Measurements from ENCODE around the gene LMOD1. TPM values are rescaled to one million over a fixed set of nuclear protein-coding genes. Genes with fewer than 3 reads are reported as not detected.
"Not testable (repeated sequence)": the region's sequence is repeated elsewhere in the genome, so short reads cannot be mapped to it uniquely, and the experiment has no call there.

Gene LMOD1
- total RNA-seq (2014; rRNA removed; shearing (Covaris generic)): not detected in 2 replicates
- polyA plus RNA-seq (2015; cell fraction: cytosol; rRNA removed): not detected in 2 replicates
- polyA plus RNA-seq (2015; cell fraction: nucleus; rRNA removed): not detected in 2 replicates

DNA sequence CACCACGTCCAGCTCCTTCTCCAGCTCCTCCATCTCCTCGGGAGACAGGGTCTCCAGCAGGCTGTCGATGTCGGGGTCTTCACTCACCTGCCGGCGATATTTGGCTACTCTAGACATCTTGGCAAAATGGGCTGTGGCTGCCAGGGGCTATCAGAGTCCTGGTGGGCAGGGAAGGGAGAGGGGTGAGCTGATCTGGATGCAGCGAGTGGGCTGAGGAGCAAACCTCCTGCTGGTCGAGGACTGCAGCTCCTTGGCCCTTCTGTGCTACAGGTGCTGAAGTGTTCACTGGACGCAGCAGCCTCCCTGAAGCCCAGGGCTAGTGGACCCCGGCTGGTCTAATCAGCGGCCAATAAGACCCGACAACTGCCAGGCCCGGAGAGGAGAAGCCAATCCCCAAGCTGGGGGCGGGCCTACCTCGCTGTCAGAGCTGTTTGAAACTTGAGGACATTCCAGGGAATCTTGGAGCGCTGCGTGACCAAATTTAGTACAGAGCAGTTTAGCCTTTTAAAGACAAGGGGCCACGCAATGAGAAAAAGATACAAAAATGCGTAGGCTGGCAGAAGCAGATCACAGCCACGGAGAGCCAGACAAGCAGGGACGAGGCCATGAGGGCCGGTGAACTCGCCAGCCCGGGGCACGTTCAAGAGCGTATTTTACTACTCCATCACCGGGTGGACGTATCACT is at the start of gene LMOD1:
Gene LMOD1 (minus strand): TSS at position 325 of the 685 bp plus-strand sequence. CDS start 208 bp downstream, at position 117.
- in situ Hi-C loops (cut with HindIII; ENCODE audit: low pct_unique_long_range_greater_than_20kb, low sequenced_read_pairs): no loop called here
- DNase-seq (ENCODE audit: low read depth, low spot score): no peak

DNA sequence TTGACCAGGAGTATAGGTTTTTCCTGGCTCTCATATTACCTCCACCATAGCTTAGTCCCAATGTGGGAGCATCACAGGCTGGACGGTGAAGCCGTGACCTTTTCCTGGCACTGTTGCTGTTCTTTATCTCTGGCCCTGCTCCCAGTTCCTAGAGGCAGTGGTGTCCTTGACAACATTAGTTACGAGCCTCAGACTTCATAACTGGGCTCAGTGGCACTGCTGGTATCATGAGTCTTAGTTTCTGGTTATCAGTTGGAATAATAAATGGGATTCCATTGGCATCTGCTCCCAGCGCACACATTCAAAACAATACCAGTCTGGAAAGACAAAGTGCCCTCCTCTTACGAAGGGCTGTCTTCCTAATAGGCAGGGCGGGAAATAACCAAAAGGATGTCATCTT is 44.1 kb upstream of the LMOD1 start:
- no peak for DNase-seq (ENCODE audit: low read depth, low spot score)
- in situ Hi-C loops (cut with HindIII; ENCODE audit: low pct_unique_long_range_greater_than_20kb, low sequenced_read_pairs): no loop called here

DNA sequence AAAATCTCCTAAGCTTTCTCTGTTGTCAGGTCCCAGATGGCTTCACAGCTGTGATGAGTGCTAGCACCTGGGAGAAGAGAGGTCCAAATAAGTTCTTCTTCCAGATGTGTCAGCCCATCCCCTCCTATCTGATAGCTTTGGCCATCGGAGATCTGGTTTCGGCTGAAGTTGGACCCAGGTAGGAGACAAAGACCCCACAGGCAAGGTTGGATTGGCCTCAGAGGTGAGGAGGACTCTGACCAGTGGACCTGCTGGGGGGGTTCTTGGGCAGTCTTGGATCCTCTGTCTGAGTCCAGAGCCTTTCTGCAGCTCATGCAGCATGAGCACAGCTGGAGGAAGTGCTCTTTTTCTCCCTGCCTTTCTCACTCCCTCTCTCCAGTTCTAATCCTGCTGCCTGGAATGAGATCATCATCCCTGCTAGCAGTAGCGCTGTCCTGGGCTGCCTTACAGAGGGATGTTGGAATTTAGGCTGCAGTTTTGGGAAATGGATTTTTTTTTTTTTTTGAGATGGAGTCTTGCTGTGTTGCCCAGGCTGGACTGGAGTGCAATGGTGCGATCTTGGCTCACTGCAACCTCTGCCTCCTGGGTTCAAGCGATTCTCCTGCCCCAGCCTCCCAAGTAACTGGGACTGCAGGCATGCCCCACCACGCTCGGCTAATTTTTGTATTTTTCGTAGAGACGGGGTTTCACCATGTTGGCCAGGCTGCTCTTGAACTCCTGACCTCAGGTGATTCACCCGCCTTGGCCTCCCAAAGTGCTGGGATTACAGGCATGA is 43.2 kb upstream of the LMOD1 start:
- DNase-seq (ENCODE audit: low read depth, low spot score): no peak
- in situ Hi-C loops (cut with HindIII; ENCODE audit: low pct_unique_long_range_greater_than_20kb, low sequenced_read_pairs): no loop called here

DNA sequence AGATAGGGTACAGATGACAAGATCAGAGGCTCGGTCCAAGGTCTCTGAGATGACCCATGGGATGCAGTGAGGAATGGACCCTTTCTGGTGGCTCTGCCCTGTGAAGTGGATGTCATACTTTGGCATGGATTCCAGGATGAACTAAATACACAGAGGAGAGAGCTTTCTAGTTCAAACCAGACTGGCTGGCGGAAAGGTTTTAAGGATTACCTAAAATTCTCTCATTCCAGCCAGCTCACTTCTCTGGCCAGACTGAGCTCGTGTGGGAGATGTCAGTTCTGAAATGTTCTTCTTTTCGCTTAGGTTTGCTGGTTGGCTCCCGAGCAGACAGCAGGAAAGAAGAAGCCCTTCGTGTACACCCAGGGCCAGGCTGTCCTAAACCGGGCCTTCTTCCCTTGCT is 42.3 kb upstream of the LMOD1 start:
- in situ Hi-C loops (cut with HindIII; ENCODE audit: low pct_unique_long_range_greater_than_20kb, low sequenced_read_pairs): no loop called here
- no peak for DNase-seq (ENCODE audit: low read depth, low spot score)

DNA sequence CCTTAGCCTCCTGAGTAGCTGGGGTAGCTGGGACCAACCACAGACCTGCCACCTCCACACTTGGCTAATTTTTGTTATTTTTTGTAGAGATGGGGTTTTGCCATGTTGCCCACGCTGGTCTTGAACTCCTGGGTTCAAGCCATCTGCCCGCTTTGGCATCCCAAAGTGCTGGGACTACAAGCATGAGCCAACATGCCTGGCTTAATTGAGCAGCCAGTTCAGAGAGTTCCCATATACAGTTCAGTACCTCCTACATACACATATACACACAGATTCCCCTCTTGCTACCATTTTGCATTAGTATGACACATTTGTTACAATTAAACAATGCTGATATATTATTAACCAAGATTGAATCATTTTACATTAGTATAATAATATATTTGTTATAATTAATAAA is 39.0 kb upstream of the LMOD1 start:
- in situ Hi-C loops (cut with HindIII; ENCODE audit: low pct_unique_long_range_greater_than_20kb, low sequenced_read_pairs): no loop called here
- DNase-seq (ENCODE audit: low read depth, low spot score): no peak

DNA sequence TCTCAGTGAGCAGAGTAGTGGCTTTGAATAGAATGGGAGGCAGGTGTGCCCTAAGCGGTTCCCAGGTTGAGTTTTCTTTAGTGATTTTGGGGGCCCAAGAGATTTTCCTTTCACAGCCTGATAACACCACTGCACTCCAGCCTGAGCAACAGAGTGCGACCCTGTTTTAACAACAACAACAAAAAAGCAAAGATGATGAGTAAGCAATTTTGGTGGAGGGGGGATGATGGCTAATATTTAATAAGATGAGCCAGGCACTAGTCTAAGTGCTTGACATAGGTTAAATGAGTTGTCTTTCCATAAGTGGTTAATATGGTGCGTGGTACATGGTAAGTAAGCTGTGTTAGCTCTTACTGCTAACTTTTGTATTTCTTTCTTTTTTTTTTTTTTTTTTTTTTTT is 38.1 kb upstream of the LMOD1 start:
- in situ Hi-C loops (cut with HindIII; ENCODE audit: low pct_unique_long_range_greater_than_20kb, low sequenced_read_pairs): no loop called here
- DNase-seq (ENCODE audit: low read depth, low spot score): no peak

DNA sequence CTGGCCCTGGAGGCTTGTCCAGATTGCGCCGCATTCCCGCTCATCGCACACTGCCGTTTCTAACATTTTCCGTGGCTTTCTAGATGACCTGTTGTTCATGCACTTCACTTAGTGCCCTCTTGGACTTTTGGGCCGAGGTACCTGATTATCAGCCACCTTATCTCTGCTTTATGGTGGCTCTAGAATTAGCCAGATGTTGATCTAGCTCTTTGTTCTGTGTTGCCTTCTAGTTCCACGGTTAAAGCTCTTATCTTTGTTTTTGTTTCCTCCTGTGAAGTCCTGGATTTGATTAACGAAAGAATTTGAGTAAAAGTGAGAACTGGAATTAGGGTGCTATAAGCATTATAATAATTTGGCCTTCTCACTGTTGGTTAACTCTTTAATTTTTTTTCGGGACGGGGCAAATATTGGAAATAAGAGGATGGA is 37.0 kb upstream of the LMOD1 start:
- no peak for DNase-seq (ENCODE audit: low read depth, low spot score)
- in situ Hi-C loops (cut with HindIII; ENCODE audit: low pct_unique_long_range_greater_than_20kb, low sequenced_read_pairs): no loop called here

DNA sequence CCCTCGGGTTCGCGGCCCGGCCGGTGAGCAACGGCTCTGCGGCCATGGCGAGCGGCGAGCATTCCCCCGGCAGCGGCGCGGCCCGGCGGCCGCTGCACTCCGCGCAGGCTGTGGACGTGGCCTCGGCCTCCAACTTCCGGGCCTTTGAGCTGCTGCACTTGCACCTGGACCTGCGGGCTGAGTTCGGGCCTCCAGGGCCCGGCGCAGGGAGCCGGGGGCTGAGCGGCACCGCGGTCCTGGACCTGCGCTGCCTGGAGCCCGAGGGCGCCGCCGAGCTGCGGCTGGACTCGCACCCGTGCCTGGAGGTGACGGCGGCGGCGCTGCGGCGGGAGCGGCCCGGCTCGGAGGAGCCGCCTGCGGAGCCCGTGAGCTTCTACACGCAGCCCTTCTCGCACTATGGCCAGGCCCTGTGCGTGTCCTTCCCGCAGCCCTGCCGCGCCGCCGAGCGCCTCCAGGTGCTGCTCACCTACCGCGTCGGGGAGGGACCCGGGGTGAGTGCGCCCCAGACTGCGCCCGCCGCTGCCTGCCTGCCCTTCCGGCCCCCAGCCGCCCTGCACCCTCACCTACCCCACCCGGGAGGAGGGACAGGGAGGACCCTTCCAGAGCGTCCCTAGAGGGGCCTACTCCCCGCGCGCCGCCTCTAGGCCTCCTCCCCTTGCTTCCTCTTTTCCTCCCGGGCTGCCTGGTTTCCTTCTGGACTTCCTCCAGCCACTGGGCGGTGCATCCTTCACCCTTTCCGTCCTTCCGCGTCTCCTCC is 36.5 kb upstream of the LMOD1 start, which contains the start of gene RNPEP:
Gene RNPEP (plus strand): TSS at position 26 of the 757 bp plus-strand sequence. CDS start 19 bp downstream, at position 45.
- in situ Hi-C loops (cut with HindIII; ENCODE audit: low pct_unique_long_range_greater_than_20kb, low sequenced_read_pairs): no loop called here
- DNase-seq (ENCODE audit: low read depth, low spot score): peak; percentile 74

DNA sequence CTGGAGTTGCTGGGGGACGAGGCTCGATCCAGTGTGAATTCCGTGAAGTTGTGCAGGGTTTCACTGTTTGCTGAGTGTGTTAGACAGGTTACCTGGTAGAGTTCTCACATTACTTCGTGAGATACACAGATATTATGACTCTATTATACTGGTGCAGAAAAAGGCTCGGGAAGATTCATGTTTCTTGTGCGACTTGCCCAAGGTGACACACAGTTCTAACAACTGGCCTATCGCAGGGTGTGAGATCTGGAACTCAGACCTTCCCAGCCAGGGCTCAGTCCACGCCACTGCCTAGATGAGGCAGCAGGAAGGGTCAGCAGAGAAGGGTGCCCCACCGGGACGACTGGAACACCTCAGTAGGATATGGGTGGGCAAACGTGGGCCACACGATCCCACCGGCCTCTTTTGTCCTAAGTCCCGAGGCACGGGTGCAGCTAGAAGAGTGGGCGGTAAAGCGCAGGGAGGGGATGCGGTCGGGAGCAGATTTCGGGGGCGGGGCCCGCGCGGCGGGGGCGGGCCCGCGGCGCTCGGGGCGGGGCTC is 35.8 kb upstream of the LMOD1 start:
- in situ Hi-C loops (cut with HindIII; ENCODE audit: low pct_unique_long_range_greater_than_20kb, low sequenced_read_pairs): no loop called here
- peak; percentile 54 for DNase-seq (ENCODE audit: low read depth, low spot score)

DNA sequence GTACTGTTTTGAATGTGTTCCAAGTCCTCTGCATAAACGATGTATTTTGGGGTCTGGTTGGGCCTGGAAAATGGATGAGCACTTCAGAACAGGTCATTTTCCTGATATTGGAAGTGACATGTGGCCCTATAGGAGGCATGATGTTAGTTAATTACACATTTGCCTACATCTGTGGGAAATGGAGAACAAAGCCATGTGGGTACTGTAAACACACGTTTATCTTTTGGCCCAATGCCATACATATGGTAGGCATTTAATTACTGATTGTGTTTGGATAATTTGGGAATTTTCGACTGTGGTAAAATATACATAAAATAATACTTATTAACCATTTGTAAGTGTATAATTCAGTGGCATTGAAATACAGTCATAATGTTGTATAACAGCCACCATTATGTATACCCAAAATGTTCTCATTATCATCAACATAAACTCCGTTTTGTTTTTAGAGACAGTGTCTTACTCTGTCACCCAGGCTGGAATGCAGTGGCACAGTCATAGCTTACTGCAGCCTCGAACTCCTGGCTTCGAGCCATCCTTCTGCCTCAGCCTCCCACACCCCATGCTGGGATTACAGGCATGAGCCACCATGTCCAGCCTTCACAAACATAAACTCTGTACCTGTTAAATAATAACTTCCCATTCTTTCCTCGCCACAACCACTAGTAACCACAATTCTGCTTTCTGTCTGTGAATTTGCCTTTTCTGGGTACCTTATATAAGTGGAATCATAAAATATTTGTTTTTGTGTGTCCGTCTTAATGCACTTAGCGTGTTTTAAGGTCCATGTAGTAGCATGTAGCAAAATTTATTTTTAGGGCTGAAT is 24.2 kb upstream of the LMOD1 start:
- in situ Hi-C loops (cut with HindIII; ENCODE audit: low pct_unique_long_range_greater_than_20kb, low sequenced_read_pairs): no loop called here
- DNase-seq (ENCODE audit: low read depth, low spot score): no peak

DNA sequence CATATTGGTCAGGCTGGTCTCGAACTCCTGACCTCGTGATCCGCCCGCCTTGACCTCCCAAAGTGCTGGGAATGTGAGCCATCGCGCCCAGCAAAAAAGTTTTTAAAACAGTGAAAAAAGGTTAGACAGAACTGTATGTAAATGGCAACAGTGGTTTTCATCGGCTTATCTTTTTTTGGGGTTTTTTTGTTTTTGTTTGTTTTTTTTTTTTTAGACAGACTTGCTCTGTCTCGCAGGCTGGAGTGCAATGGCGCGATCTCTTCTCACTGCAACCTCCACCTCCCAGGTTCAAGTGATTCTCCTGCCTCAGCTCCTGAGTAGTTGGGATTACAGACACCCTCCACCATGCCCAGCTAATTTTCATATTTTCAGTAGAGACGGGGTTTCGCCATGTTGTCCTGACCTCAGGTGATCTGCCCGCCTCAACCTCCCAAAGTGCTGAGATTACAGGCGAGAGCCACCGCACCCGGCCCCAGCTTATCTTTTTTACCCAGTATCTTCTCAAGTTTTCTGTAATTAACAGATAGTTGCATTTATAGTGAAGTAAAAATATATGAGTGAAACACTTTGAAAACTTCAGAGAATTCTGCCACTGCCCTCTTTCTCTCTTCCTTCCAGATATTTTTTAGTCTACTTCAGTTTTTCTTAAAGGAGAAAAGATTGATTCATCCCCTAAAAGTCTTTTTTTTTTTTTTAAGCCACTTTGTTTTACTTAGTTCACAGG is 22.0 kb upstream of the LMOD1 start:
- DNase-seq (ENCODE audit: low read depth, low spot score): no peak
- in situ Hi-C loops (cut with HindIII; ENCODE audit: low pct_unique_long_range_greater_than_20kb, low sequenced_read_pairs): no loop called here

DNA sequence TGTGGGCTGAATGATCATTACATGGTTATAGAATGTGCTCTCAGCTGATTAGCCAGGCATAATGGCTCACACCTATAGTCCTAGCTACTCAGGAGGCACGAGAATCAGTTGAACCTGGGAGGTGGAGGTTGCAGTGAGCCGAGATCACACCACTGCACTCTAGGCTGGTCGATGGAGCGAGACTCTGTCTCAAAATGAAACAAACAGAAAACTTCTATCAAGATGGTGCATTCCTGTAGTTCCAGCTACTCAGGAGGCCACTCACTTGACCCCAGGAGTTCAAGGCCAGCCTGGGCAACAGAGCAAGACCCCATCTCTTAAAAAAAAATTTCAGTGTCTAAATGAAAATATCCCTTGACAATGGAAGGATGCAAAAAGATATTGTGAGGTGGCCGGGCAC is 19.8 kb upstream of the LMOD1 start:
- in situ Hi-C loops (cut with HindIII; ENCODE audit: low pct_unique_long_range_greater_than_20kb, low sequenced_read_pairs): no loop called here
- DNase-seq (ENCODE audit: low read depth, low spot score): no peak

DNA sequence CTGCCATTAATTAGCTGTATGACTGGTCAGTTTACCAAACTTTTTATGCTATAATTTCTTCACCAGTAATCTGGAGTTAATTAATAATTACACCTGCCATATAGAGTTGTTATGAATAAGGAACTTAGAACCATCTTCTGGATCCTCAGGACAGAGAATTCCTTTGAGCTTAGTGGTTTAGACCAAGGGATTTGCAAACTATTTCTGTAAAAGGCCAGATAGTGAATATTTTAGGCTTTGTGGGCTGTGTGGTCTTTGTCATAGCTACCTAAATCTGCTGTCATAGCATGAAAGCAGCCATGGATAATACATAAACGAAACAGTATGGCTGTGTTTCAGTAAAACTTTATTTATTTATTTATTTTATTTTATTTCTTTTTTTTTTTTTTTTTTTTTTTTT is 17.9 kb upstream of the LMOD1 start:
- no peak for DNase-seq (ENCODE audit: low read depth, low spot score)

DNA sequence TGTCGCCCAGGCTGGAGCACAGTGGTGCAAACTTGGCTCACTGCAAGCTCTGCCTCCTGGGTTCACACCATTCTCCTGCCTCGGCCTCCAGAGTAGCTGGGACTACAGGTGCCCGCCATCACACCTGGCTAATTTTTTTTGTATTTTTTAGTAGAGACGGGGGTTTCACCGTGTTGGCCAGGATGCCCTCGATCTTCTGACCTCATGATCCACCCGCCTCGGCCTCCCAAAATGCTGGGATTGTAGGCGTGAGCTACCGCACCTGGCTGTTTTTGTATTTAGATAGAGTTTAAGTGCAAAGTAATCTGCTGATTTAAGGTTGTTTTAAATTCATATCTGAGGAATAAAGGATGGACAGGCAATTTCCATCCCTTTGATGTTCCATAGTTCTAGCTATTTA is 16.0 kb upstream of the LMOD1 start:
- DNase-seq (ENCODE audit: low read depth, low spot score); in situ Hi-C loops (cut with HindIII; ENCODE audit: low pct_unique_long_range_greater_than_20kb, low sequenced_read_pairs): not testable (repeated sequence)

More for the DNA sequence above, 17.9 kb upstream of the LMOD1 start:
- in situ Hi-C loops (cut with HindIII; ENCODE audit: low pct_unique_long_range_greater_than_20kb, low sequenced_read_pairs): no loop called here

DNA sequence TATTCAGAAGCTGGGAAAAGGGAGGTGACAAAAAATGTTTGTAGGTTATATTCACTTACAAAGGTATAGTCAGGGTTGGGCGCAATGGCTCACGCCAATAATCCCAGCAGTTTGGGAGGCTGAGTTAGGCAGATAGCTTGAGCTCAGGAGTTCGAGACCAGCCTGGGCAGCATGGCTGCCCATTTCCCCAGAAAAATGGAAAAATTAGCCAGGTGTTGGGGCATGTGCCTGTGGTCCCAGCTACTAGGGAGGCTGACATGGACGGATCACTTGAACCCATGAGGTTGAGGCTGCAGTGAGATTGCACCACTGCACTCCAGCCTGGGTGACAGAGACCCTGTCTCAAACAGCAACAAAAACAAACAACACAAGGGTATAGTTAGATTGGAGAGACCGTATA is 12.0 kb upstream of the LMOD1 start:
- no peak for DNase-seq (ENCODE audit: low read depth, low spot score)
- in situ Hi-C loops (cut with HindIII; ENCODE audit: low pct_unique_long_range_greater_than_20kb, low sequenced_read_pairs): no loop called here

DNA sequence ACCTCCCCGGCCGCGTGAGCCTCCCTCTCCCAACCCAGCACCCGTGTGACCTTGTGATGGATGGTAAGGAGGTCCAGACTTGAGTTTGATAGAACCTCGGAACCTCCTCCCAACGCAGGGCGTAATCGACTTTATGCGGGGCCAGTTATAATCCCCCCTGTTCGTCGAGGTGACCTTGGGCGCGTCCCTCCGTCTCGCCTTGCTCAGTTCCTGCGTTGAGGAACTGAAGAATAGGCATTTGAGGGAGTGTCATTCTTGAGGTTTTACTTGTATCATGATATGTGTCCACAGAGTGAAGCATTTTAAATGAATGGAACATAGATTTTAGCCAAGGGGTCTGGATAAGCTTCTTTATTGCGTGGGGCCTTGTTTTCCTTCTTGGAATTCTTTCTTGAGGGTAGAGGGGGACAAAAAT is 9.4 kb upstream of the LMOD1 start:
- DNase-seq (ENCODE audit: low read depth, low spot score): no peak
- in situ Hi-C loops (cut with HindIII; ENCODE audit: low pct_unique_long_range_greater_than_20kb, low sequenced_read_pairs): no loop called here
